Vagina (tissue), 2 donors: Measurements from ENCODE around the gene SNHG17.

ENCODE experiments used
- CTCF ChIP-seq, 3 experiments: fragments of 450-650 bp in 2 of 3; fragments of 200-600 bp in 1 of 3; sonication (generic) in 1 of 3; IDR thresholded peaks; one replicate each; pipeline ENCODE4 v1.5.1; 2017 to 2019; ENCODE audit warnings: antibody characterized with exemption in 3 of 3, mild to moderate bottlenecking in 2 of 3, moderate library complexity in 2 of 3
- POLR2A ChIP-seq, 2 donors: fragments of 450-650 bp; IDR thresholded peaks; one replicate each; pipeline ENCODE4 v1.6.1; 2017; ENCODE audit warnings: antibody characterized with exemption in 2 of 2, mild to moderate bottlenecking in 2 of 2, moderate library complexity in 2 of 2
- POLR2AphosphoS5 ChIP-seq, 2 donors: sonication (generic); formaldehyde crosslinking; IDR thresholded peaks; one replicate each; pipeline ENCODE4 v1.9.0; 2017; ENCODE audit warnings: antibody characterized with exemption in 2 of 2, mild to moderate bottlenecking in 2 of 2, low read depth in 1 of 2; ENCODE audit not compliant: insufficient read depth in 1 of 2

GRCh38 chr20:38452880-38453624 is 17.9 kb upstream of the SNHG17 start:
- TF ChIP-seq CTCF (IDR thresholded peaks at IDR 0.05), result no peak
- TF ChIP-seq POLR2AphosphoS5 (IDR thresholded peaks at IDR 0.05; ENCODE audit: insufficient read depth in 1 of 2, low read depth in 1 of 2), result no peak
- TF ChIP-seq POLR2A (IDR thresholded peaks at IDR 0.05), result no peak
